CD4-positive, CD25-positive, alpha-beta regulatory T cell (primary cell): ENCODE measurements around the gene CALR. TPM values are rescaled to one million over a fixed set of nuclear protein-coding genes. Genes with fewer than 3 reads are reported as not detected.
A peak's percentile ranks its signal among the peaks of the same experiment; 100 is the strongest.
"Not testable (repeated sequence)": the region's sequence is repeated elsewhere in the genome, so short reads cannot be mapped to it uniquely, and the experiment has no call there.

Source experiments
- ATAC-seq, 2 donors: fragments of 150-1000 bp; cut with Tn5 transposase; one replicate each; pipeline ENCODE4 v1.10.0; 2021; ENCODE audit warnings: low read depth in 2 of 2, moderate number of reproducible peaks in 2 of 2, moderate library complexity in 1 of 2
- DNase-seq, 3 donors: peaks; one replicate each; pipeline versions ENCODE4 v3.0.0 to v3.0.0-alpha.2; 2012 to 2022; ENCODE audit warnings: mixed read lengths in 1 of 3
- H3K27ac ChIP-seq: one replicate; pipeline ENCODE4 v1.7.0; 2013; ENCODE audit warnings: mild to moderate bottlenecking, low read length; ENCODE audit not compliant: insufficient read depth, poor library complexity, severe bottlenecking
- H3K27me3 ChIP-seq: one replicate; pipeline ENCODE4 v1.7.0; 2013; ENCODE audit warnings: low read length; ENCODE audit not compliant: control insufficient read depth, insufficient read depth
- H3K36me3 ChIP-seq: one replicate; pipeline ENCODE4 v1.7.0; 2013; ENCODE audit warnings: mild to moderate bottlenecking, low read length, moderate library complexity; ENCODE audit not compliant: control insufficient read depth, insufficient read depth
- H3K4me1 ChIP-seq: 2 replicates; pipeline ENCODE4 v1.7.0; 2013; ENCODE audit warnings: mild to moderate bottlenecking, low read length; ENCODE audit not compliant: insufficient read depth, control insufficient read depth, poor library complexity, severe bottlenecking
- H3K4me3 ChIP-seq: one replicate; pipeline ENCODE4 v1.7.0; 2013; ENCODE audit warnings: low read depth, mild to moderate bottlenecking, low read length, moderate library complexity
- H3K9me3 ChIP-seq, 2 experiments: 1 replicate in 1 of 2; 2 replicates in 1 of 2; pipeline ENCODE4 v1.7.0; 2013; ENCODE audit warnings: low read length in 2 of 2, mild to moderate bottlenecking in 1 of 2, moderate library complexity in 1 of 2; ENCODE audit not compliant: control insufficient read depth in 2 of 2
- H3K27ac Mint-ChIP-seq, 3 donors: one replicate each; pipeline ENCODE4 v1.8.0; 2020 to 2022; ENCODE audit warnings: mild to moderate bottlenecking in 3 of 3, mixed read lengths in 3 of 3, moderate library complexity in 2 of 3
- H3K27me3 Mint-ChIP-seq: one replicate; pipeline ENCODE4 v1.8.0; 2022; ENCODE audit warnings: mild to moderate bottlenecking, mixed read lengths
- H3K36me3 Mint-ChIP-seq: one replicate; pipeline ENCODE4 v1.8.0; 2020; ENCODE audit warnings: mixed read lengths
- H3K4me1 Mint-ChIP-seq, 4 donors: one replicate each; pipeline ENCODE4 v1.8.0; 2020 to 2022; ENCODE audit warnings: mixed read lengths in 4 of 4, mild to moderate bottlenecking in 1 of 4
- H3K4me3 Mint-ChIP-seq, 4 donors: one replicate each; pipeline ENCODE4 v1.8.0; 2020 to 2022; ENCODE audit warnings: mild to moderate bottlenecking in 4 of 4, mixed read lengths in 4 of 4, moderate library complexity in 3 of 4
- H3K9me3 Mint-ChIP-seq, 7 donors: one replicate each; pipeline ENCODE4 v1.8.0; 2020 to 2022; ENCODE audit warnings: mixed read lengths in 7 of 7, mild to moderate bottlenecking in 3 of 7, moderate library complexity in 2 of 7
- polyA plus RNA-seq, 4 donors: library from polyadenylated mRNA; unstranded; fragments of 300-500 nt; fragmentation: Illumina TruSeq; gene quantifications; one replicate each; pipeline ENCODE4 v1.2.3, GENCODE V29; 2021
- total RNA-seq: library from RNA; stranded (reverse); gene quantifications from one replicate; pipeline ENCODE4 v1.2.3, GENCODE V29; 2022

Gene CALR
- total and polyA plus RNA-seq, 5 donors from 2014 or later = 113 to 484 (median 152) TPM

- Mint-ChIP-seq H3K27ac (peak within 1 kb of the TSS; percentile 76 to 91 (median 87)), H3K27me3 (no peaks in the 10 kb centered on the region)
- peaks cover 26% of the 10 kb centered on the region for H3K4me1 ChIP-seq
These were observed 18.3 kb downstream of the CALR start, which contains the start of gene GADD45GIP1 for GRCh38 chr19:12956446-12957388. Gene GADD45GIP1 (minus strand): TSS chr19:12957223. CDS start chr19:12957212, 11 bp downstream.

GRCh38 chr19:12957389-12957952 is 19.1 kb downstream of the CALR start:
- Histone ChIP-seq H3K27ac (peak overlapping the region; percentile 81), H3K36me3 (peaks cover 19% of the 10 kb centered on the region), H3K4me1 (peaks cover 26% of the 10 kb centered on the region), H3K4me3 (peak overlapping the region; percentile 74)
- peaks cover 8 to 34% (median 19%) of the 10 kb centered on the region in 4 donors for H3K4me1 Mint-ChIP-seq
- peak overlapping the region; percentile 89 to 94 (median 91) for H3K4me3 Mint-ChIP-seq
- peak overlapping the region; percentile 60 to 91 (median 87) for H3K27ac Mint-ChIP-seq
- H3K27me3 ChIP-seq, H3K9me3 ChIP-seq, DNase-seq, H3K27me3 Mint-ChIP-seq, H3K36me3 Mint-ChIP-seq, H3K9me3 Mint-ChIP-seq: not testable (repeated sequence)
- peak; percentile 14 to 17 for ATAC-seq

More at GRCh38 chr19:12956446-12957388, 18.3 kb downstream of the CALR start, which contains the start of gene GADD45GIP1:
- ATAC-seq (peak; percentile 97 to 98), DNase-seq (peak; percentile 68 to 90 (median 82))
- Histone ChIP-seq H3K9me3 (no peaks in the 10 kb centered on the region), H3K36me3 (peaks cover 26% of the 10 kb centered on the region), H3K27ac (peak within 1 kb of the TSS; percentile 81), H3K27me3 (no peaks in the 10 kb centered on the region), H3K4me3 (peak within 1 kb of the TSS; percentile 77)
- H3K4me3 Mint-ChIP-seq = peak within 1 kb of the TSS; percentile 89 to 94 (median 91)
- H3K36me3 Mint-ChIP-seq = peaks cover 12% of the 10 kb centered on the region
- no peaks in the 10 kb centered on the region for H3K9me3 Mint-ChIP-seq
- H3K4me1 Mint-ChIP-seq = peaks cover 8 to 34% (median 19%) of the 10 kb centered on the region in 4 donors

- peaks cover 3% of the 10 kb centered on the region for H3K36me3 ChIP-seq
- Mint-ChIP-seq H3K27me3 (peaks cover under 1% of the 10 kb centered on the region), H3K4me1 (peaks cover 8 to 30% (median 18%) of the 10 kb centered on the region in 4 donors), H3K4me3 (no peak overlapping the region), H3K36me3 (peaks cover 6% of the 10 kb centered on the region), H3K27ac (no peak overlapping the region), H3K9me3 (no peaks in the 10 kb centered on the region)
- H3K4me1 ChIP-seq = peaks cover 21% of the 10 kb centered on the region
- no peaks in the 10 kb centered on the region for H3K27me3 ChIP-seq
- no peaks in the 10 kb centered on the region for H3K9me3 ChIP-seq
- DNase-seq = no peak
- no peak for ATAC-seq
- H3K4me3 ChIP-seq = no peak overlapping the region
- H3K27ac ChIP-seq = no peak overlapping the region
These were observed 21.1 kb downstream of the CALR start for GRCh38 chr19:12959481-12959880.

GRCh38 chr19:12965017-12965811 is 26.8 kb downstream of the CALR start:
- no peaks in the 10 kb centered on the region for H3K9me3 ChIP-seq
- peaks cover 0 to under 1% (median 0%) of the 10 kb centered on the region in 7 donors for H3K9me3 Mint-ChIP-seq
- H3K4me3 ChIP-seq = peak overlapping the region; percentile 71
- DNase-seq (peak; percentile 62 to 79 (median 79)), ATAC-seq (peak; percentile 95 to 96)
- peaks cover 0 to 12% (median 6%) of the 10 kb centered on the region in 4 donors for H3K4me1 Mint-ChIP-seq
- H3K36me3 Mint-ChIP-seq = no peaks in the 10 kb centered on the region
- H3K27ac ChIP-seq = no peak overlapping the region
- no peaks in the 10 kb centered on the region for H3K36me3 ChIP-seq
- no peaks in the 10 kb centered on the region for H3K27me3 ChIP-seq
- H3K4me3 Mint-ChIP-seq = peak overlapping the region; percentile 84 to 97 (median 88)
- H3K4me1 ChIP-seq = peaks cover 9% of the 10 kb centered on the region
- peaks cover 5% of the 10 kb centered on the region for H3K27me3 Mint-ChIP-seq
- H3K27ac Mint-ChIP-seq = peak overlapping the region in 2 of 3 donors; percentile 31 to 91

- Mint-ChIP-seq H3K36me3 (no peaks in the 10 kb centered on the region), H3K9me3 (peaks cover 0 to 1% (median 0%) of the 10 kb centered on the region in 7 donors), H3K27ac (peak overlapping the region in 1 of 3 donors; percentile 89), H3K4me3 (peak overlapping the region in 3 of 4 donors; percentile 31 to 86 (median 80)), H3K4me1 (peaks cover 0 to 12% (median 6%) of the 10 kb centered on the region in 4 donors), H3K27me3 (peaks cover 5% of the 10 kb centered on the region)
- DNase-seq (no peak), ATAC-seq (no peak)
- Histone ChIP-seq H3K27me3 (no peaks in the 10 kb centered on the region), H3K4me1 (peaks cover 9% of the 10 kb centered on the region), H3K27ac (no peak overlapping the region), H3K36me3 (no peaks in the 10 kb centered on the region), H3K4me3 (no peak overlapping the region), H3K9me3 (no peaks in the 10 kb centered on the region)
These were observed 27.4 kb downstream of the CALR start for GRCh38 chr19:12965812-12966135.

GRCh38 chr19:12967907-12968306 is 29.5 kb downstream of the CALR start:
- no peaks in the 10 kb centered on the region for H3K9me3 ChIP-seq
- H3K27me3 ChIP-seq = no peaks in the 10 kb centered on the region
- Mint-ChIP-seq H3K36me3 (no peaks in the 10 kb centered on the region), H3K4me1 (peaks cover 0 to 12% (median 6%) of the 10 kb centered on the region in 4 donors), H3K9me3 (peaks cover 0 to 1% (median 0%) of the 10 kb centered on the region in 7 donors), H3K27me3 (peaks cover 5% of the 10 kb centered on the region), H3K27ac (no peak overlapping the region), H3K4me3 (no peak overlapping the region)
- no peak for ATAC-seq
- peaks cover 9% of the 10 kb centered on the region for H3K4me1 ChIP-seq
- H3K4me3 ChIP-seq = no peak overlapping the region
- H3K27ac ChIP-seq = no peak overlapping the region
- no peak for DNase-seq
- no peaks in the 10 kb centered on the region for H3K36me3 ChIP-seq

GRCh38 chr19:12969292-12969988 is 31.0 kb downstream of the CALR start, which contains the start of gene DAND5:
Gene DAND5 (plus strand): TSS chr19:12969576. CDS start chr19:12969661, 85 bp downstream.
- peaks cover 5% of the 10 kb centered on the region for H3K27me3 Mint-ChIP-seq
- DNase-seq (no peak), ATAC-seq (no peak)
- no peaks in the 10 kb centered on the region for H3K36me3 ChIP-seq
- H3K27ac Mint-ChIP-seq = peak within 1 kb of the TSS in 1 of 3 donors; percentile 5
- no peaks in the 10 kb centered on the region for H3K9me3 ChIP-seq
- H3K27me3 ChIP-seq = no peaks in the 10 kb centered on the region
- H3K27ac ChIP-seq = no peak within 1 kb of the TSS
- peaks cover 9% of the 10 kb centered on the region for H3K4me1 ChIP-seq
- no peaks in the 10 kb centered on the region for H3K36me3 Mint-ChIP-seq
- H3K9me3 Mint-ChIP-seq = peaks cover 0 to 1% (median 0%) of the 10 kb centered on the region in 7 donors
- no peak within 1 kb of the TSS for H3K4me3 ChIP-seq
- H3K4me3 Mint-ChIP-seq = peak within 1 kb of the TSS in 1 of 4 donors; percentile 38
- H3K4me1 Mint-ChIP-seq = peaks cover 0 to 12% (median 6%) of the 10 kb centered on the region in 4 donors
